ENCODE results near the gene SOX2. TPM values are rescaled to one million over a fixed set of nuclear protein-coding genes. Genes with fewer than 3 reads are reported as not detected.

Gene SOX2
- total RNA-seq, 2 experiments from 2014 or later = not detected

- H3K4me1 ChIP-seq (ENCODE audit: insufficient read depth, low read length) = no peaks in the 10 kb centered on the region
- no peaks in the 10 kb centered on the region for H3K36me3 ChIP-seq (ENCODE audit: insufficient read depth, low read length)
- peaks cover 0 to 4% of the 10 kb centered on the region in 2 experiments for H3K9me3 ChIP-seq (ENCODE audit: control insufficient read depth in 1 of 2, insufficient read depth in 1 of 2, low read length in 2 of 2)
- intact Hi-C loops (cut with DNase I, micrococcal nuclease) = no loop called here
- DNase-seq (no peak), ATAC-seq (ENCODE audit: poor library complexity) (no peak)
- no peak overlapping the region for H3K27ac ChIP-seq (ENCODE audit: low read depth in 1 of 2, low read length in 2 of 2)
- Mint-ChIP-seq H3K27ac (no peak overlapping the region), H3K4me1 (ENCODE audit: low read depth) (no peaks in the 10 kb centered on the region), H3K9me3 (no peaks in the 10 kb centered on the region), H3K27me3 (peaks cover 39% of the 10 kb centered on the region), H3K36me3 (ENCODE audit: low read depth) (no peaks in the 10 kb centered on the region), H3K4me3 (no peak overlapping the region)
- CTCF ChIA-PET = no interaction called here
- H3K27me3 ChIP-seq (ENCODE audit: control insufficient read depth in 1 of 2, insufficient read depth in 2 of 2, low read length in 2 of 2) = peaks cover 0 to 4% of the 10 kb centered on the region in 2 experiments
- POLR2A ChIA-PET = no interaction called here
- no peak for TF ChIP-seq CTCF (IDR thresholded peaks at IDR 0.05)
- no peak overlapping the region for H3K4me3 ChIP-seq (ENCODE audit: low read length)
Observed at GRCh38 chr3:181687731-181688130, 24.0 kb upstream of the SOX2 start.

- H3K9me3 ChIP-seq (ENCODE audit: control insufficient read depth in 1 of 2, insufficient read depth in 1 of 2, low read length in 2 of 2) = peaks cover 0 to 4% of the 10 kb centered on the region in 2 experiments
- DNase-seq = no peak
- H3K36me3 ChIP-seq (ENCODE audit: insufficient read depth, low read length) = no peaks in the 10 kb centered on the region
- Mint-ChIP-seq H3K4me1 (ENCODE audit: low read depth) (no peaks in the 10 kb centered on the region), H3K4me3 (no peak overlapping the region), H3K27ac (no peak overlapping the region), H3K36me3 (ENCODE audit: low read depth) (no peaks in the 10 kb centered on the region), H3K27me3 (peaks cover 43% of the 10 kb centered on the region), H3K9me3 (no peaks in the 10 kb centered on the region)
- intact Hi-C loops (cut with DNase I, micrococcal nuclease) = no loop called here
- no peak overlapping the region for H3K27ac ChIP-seq (ENCODE audit: low read depth in 1 of 2, low read length in 2 of 2)
- POLR2A ChIA-PET = no interaction called here
- CTCF ChIA-PET = interaction anchor here (1.5 kb wide), 1 partner anchor 11 kb away, joined by 3 read pairs; no protein-coding TSS in a partner anchor
- no peaks in the 10 kb centered on the region for H3K4me1 ChIP-seq (ENCODE audit: insufficient read depth, low read length)
- no peak for ATAC-seq (ENCODE audit: poor library complexity)
- TF ChIP-seq CTCF (IDR thresholded peaks at IDR 0.05) = no peak
- H3K27me3 ChIP-seq (ENCODE audit: control insufficient read depth in 1 of 2, insufficient read depth in 2 of 2, low read length in 2 of 2) = peaks cover 0 to 11% of the 10 kb centered on the region in 2 experiments
- H3K4me3 ChIP-seq (ENCODE audit: low read length) = no peak overlapping the region
Observed at GRCh38 chr3:181689546-181689945, 22.2 kb upstream of the SOX2 start.

GRCh38 chr3:181690769-181691168 is 21.0 kb upstream of the SOX2 start:
- no peak overlapping the region for H3K27ac Mint-ChIP-seq
- H3K36me3 Mint-ChIP-seq (ENCODE audit: low read depth) = no peaks in the 10 kb centered on the region
- ATAC-seq (ENCODE audit: poor library complexity) (no peak), DNase-seq (no peak)
- TF ChIP-seq CTCF (IDR thresholded peaks at IDR 0.05) = no peak
- H3K27me3 ChIP-seq (ENCODE audit: control insufficient read depth in 1 of 2, insufficient read depth in 2 of 2, low read length in 2 of 2) = peaks cover 9 to 23% of the 10 kb centered on the region in 2 experiments
- H3K9me3 Mint-ChIP-seq = no peaks in the 10 kb centered on the region
- intact Hi-C loops (cut with DNase I, micrococcal nuclease) = no loop called here
- ChIA-PET CTCF (no interaction called here), POLR2A (no interaction called here)
- H3K27ac ChIP-seq (ENCODE audit: low read depth in 1 of 2, low read length in 2 of 2) = no peak overlapping the region
- no peaks in the 10 kb centered on the region for H3K4me1 Mint-ChIP-seq (ENCODE audit: low read depth)
- no peaks in the 10 kb centered on the region for H3K36me3 ChIP-seq (ENCODE audit: insufficient read depth, low read length)
- peaks cover 4% of the 10 kb centered on the region for H3K4me1 ChIP-seq (ENCODE audit: insufficient read depth, low read length)
- H3K4me3 ChIP-seq (ENCODE audit: low read length) = no peak overlapping the region
- peaks cover 49% of the 10 kb centered on the region for H3K27me3 Mint-ChIP-seq
- peaks cover 0 to 10% of the 10 kb centered on the region in 2 experiments for H3K9me3 ChIP-seq (ENCODE audit: control insufficient read depth in 1 of 2, insufficient read depth in 1 of 2, low read length in 2 of 2)
- H3K4me3 Mint-ChIP-seq = no peak overlapping the region
